Stimulated activated CD4-positive, alpha-beta T cell treated with anti-CD3 and anti-CD28 coated beads, Interleukin-12 subunit alpha, Interleukin-12 subunit beta, amount 100 ng/mL, for 48 hours (primary cell): ENCODE results near the gene ST3GAL2.
"Not testable (repeated sequence)": the region's sequence is repeated elsewhere in the genome, so short reads cannot be mapped to it uniquely, and the experiment has no call there.

Experiments
- DNase-seq, 3 donors: peaks; one replicate each; pipeline ENCODE4 v3.0.0-alpha.2; 2020; ENCODE audit warnings: low read depth in 2 of 3, low spot score in 1 of 3

Gene ST3GAL2

GRCh38 chr16:70391881-70392481 is 46.9 kb downstream of the ST3GAL2 start:
- DNase-seq = no peak

- DNase-seq = no peak
Measured at GRCh38 chr16:70391446-70391845, 47.5 kb downstream of the ST3GAL2 start.

- DNase-seq = no peak
Measured at GRCh38 chr16:70390774-70391173, 48.1 kb downstream of the ST3GAL2 start.

GRCh38 chr16:70388006-70388680 is 50.8 kb downstream of the ST3GAL2 start:
- DNase-seq = no peak

GRCh38 chr16:70386289-70386986 is 52.5 kb downstream of the ST3GAL2 start:
- not testable (repeated sequence) for DNase-seq

- DNase-seq = no peak
Measured at GRCh38 chr16:70383421-70383960, 55.4 kb downstream of the ST3GAL2 start.

- DNase-seq = no peak
Measured at GRCh38 chr16:70381604-70382342, 57.1 kb downstream of the ST3GAL2 start.

GRCh38 chr16:70380919-70381603 is 57.8 kb downstream of the ST3GAL2 start:
- peak; percentile 91 to 96 (median 96) for DNase-seq

GRCh38 chr16:70380248-70380918 is 58.5 kb downstream of the ST3GAL2 start:
- peak; percentile 72 to 80 (median 78) for DNase-seq

- no peak for DNase-seq
Measured at GRCh38 chr16:70378869-70379493, 59.9 kb downstream of the ST3GAL2 start.

GRCh38 chr16:70377782-70378181 is 61.1 kb downstream of the ST3GAL2 start:
- no peak for DNase-seq

GRCh38 chr16:70375636-70376611 is 63.0 kb downstream of the ST3GAL2 start:
- DNase-seq = no peak

- no peak for DNase-seq
Measured at GRCh38 chr16:70374213-70374612, 64.7 kb downstream of the ST3GAL2 start.

GRCh38 chr16:70372921-70373728 is 65.8 kb downstream of the ST3GAL2 start:
- no peak for DNase-seq

- DNase-seq = no peak
Measured at GRCh38 chr16:70370924-70371323, 68.0 kb downstream of the ST3GAL2 start.

- DNase-seq = peak in 1 of 3 donors; percentile 12
Measured at GRCh38 chr16:70370145-70370544, 68.8 kb downstream of the ST3GAL2 start.

- DNase-seq = no peak
Measured at GRCh38 chr16:70364399-70364798, 74.5 kb downstream of the ST3GAL2 start.

- no peak for DNase-seq
Measured at GRCh38 chr16:70359552-70359951, 79.3 kb downstream of the ST3GAL2 start.
